NT2/D1 (cell line): ENCODE data around the gene STXBP1.

Source experiments
- SUZ12 ChIP-seq: IDR thresholded peaks from 2 replicates; pipeline ENCODE4 v1.6.1; 2011; ENCODE audit not compliant: insufficient read length, insufficient read depth; ENCODE audit errors: extremely low read depth
- ZNF274 ChIP-seq: IDR thresholded peaks from 2 replicates; pipeline ENCODE4 v1.6.1; 2011; ENCODE audit warnings: mild to moderate bottlenecking, low read depth, low read length

GRCh38 chr9:127700140-127700539 lies 88.1 kb downstream of the STXBP1 start:
- TF ChIP-seq ZNF274, result no peak
- no peak for TF ChIP-seq SUZ12
